ENCODE results near the gene AFF2. TPM values are rescaled to one million over a fixed set of nuclear protein-coding genes. Genes with fewer than 3 reads are reported as not detected.

The AFF2 gene
- total RNA-seq, 2 donors from 2014 or later: 7.4 to 16.6 TPM

DNA sequence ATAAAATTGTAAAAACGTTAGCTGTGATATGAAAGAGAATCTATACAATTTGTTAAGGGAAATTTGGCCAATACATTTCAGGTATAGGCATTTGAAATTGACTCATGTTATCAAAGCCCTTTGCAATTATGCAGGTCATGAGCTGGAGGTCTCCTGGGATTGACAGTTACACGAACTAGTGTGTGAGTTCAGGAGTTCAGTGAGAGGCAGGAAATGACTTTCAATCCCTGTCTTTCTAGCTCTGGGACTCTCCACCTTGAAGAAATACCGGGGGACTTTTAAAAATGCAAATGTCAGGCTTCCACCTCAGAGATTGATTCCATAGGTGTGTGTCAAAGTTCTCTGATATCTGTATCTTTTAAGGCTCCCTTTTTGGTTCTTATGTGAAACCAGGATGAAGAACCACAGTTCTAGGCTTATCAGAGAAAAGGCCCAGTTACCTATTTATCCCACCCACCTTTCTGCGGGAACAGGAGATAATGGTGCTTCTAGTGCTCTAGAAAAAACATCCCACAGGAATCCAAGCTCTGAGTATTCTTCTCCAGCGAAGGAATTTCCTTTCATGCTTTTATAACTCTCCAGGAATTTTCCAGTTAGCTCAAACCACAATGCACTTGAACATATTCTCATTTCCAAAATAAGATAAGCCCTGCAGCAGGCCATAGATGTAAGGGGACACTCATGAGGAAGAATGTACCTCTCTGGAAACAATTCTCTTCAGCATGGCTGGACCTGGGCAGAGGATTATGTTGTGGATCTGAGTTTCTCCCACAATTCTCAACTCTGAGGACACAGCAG, 503.6 kb downstream of the AFF2 start:
- Histone ChIP-seq H3K4me1 (ENCODE audit: control insufficient read depth in 1 of 2, low read depth in 2 of 2) (no peaks in the 10 kb centered on the region), H3K9me3 (no peaks in the 10 kb centered on the region), H3K27me3 (replicated peaks; ENCODE audit: insufficient read depth) (no peaks in the 10 kb centered on the region), H3K4me3 (no peak overlapping the region), H3K36me3 (no peaks in the 10 kb centered on the region), H3K27ac (no peak overlapping the region)
- DNase-seq (ENCODE audit: low spot score): no peak
- no peak for ATAC-seq (ENCODE audit: insufficient number of reproducible peaks, low FRiP score, low read depth)
- TF ChIP-seq, protein P1, sequence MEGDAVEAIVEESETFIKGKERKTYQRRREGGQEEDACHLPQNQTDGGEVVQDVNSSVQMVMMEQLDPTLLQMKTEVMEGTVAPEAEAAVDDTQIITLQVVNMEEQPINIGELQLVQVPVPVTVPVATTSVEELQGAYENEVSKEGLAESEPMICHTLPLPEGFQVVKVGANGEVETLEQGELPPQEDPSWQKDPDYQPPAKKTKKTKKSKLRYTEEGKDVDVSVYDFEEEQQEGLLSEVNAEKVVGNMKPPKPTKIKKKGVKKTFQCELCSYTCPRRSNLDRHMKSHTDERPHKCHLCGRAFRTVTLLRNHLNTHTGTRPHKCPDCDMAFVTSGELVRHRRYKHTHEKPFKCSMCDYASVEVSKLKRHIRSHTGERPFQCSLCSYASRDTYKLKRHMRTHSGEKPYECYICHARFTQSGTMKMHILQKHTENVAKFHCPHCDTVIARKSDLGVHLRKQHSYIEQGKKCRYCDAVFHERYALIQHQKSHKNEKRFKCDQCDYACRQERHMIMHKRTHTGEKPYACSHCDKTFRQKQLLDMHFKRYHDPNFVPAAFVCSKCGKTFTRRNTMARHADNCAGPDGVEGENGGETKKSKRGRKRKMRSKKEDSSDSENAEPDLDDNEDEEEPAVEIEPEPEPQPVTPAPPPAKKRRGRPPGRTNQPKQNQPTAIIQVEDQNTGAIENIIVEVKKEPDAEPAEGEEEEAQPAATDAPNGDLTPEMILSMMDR (IDR thresholded peaks at IDR 0.05): no peak

GRCh38 chrX:149004936-149005335, 504.5 kb downstream of the AFF2 start:
- no peaks in the 10 kb centered on the region for H3K27me3 ChIP-seq (replicated peaks; ENCODE audit: insufficient read depth)
- no peaks in the 10 kb centered on the region for H3K9me3 ChIP-seq
- no peak overlapping the region for H3K4me3 ChIP-seq
- no peak for ATAC-seq (ENCODE audit: insufficient number of reproducible peaks, low FRiP score, low read depth)
- TF ChIP-seq, protein P1 (IDR thresholded peaks at IDR 0.05): no peak
- no peaks in the 10 kb centered on the region for H3K4me1 ChIP-seq (ENCODE audit: control insufficient read depth in 1 of 2, low read depth in 2 of 2)
- no peaks in the 10 kb centered on the region for H3K36me3 ChIP-seq
- H3K27ac ChIP-seq: no peak overlapping the region
- no peak for DNase-seq (ENCODE audit: low spot score)

- TF ChIP-seq, protein P1 (IDR thresholded peaks at IDR 0.05): no peak
- no peaks in the 10 kb centered on the region for H3K4me1 ChIP-seq (ENCODE audit: control insufficient read depth in 1 of 2, low read depth in 2 of 2)
- no peak overlapping the region for H3K4me3 ChIP-seq
- H3K9me3 ChIP-seq: no peaks in the 10 kb centered on the region
- ATAC-seq (ENCODE audit: insufficient number of reproducible peaks, low FRiP score, low read depth) (no peak), DNase-seq (ENCODE audit: low spot score) (no peak)
- no peaks in the 10 kb centered on the region for H3K36me3 ChIP-seq
- H3K27me3 ChIP-seq (replicated peaks; ENCODE audit: insufficient read depth): no peaks in the 10 kb centered on the region
- no peak overlapping the region for H3K27ac ChIP-seq
These were observed 505.8 kb downstream of the AFF2 start for GRCh38 chrX:149006235-149006634.

- no peak overlapping the region for H3K27ac ChIP-seq
- DNase-seq (ENCODE audit: low spot score) (no peak), ATAC-seq (ENCODE audit: insufficient number of reproducible peaks, low FRiP score, low read depth) (no peak)
- no peak overlapping the region for H3K4me3 ChIP-seq
- TF ChIP-seq, protein P1 (IDR thresholded peaks at IDR 0.05): no peak
- H3K36me3 ChIP-seq: no peaks in the 10 kb centered on the region
- no peaks in the 10 kb centered on the region for H3K27me3 ChIP-seq (replicated peaks; ENCODE audit: insufficient read depth)
- H3K4me1 ChIP-seq (ENCODE audit: control insufficient read depth in 1 of 2, low read depth in 2 of 2): no peaks in the 10 kb centered on the region
- no peaks in the 10 kb centered on the region for H3K9me3 ChIP-seq
These were observed 507.0 kb downstream of the AFF2 start for GRCh38 chrX:149007423-149007822.

- TF ChIP-seq, protein P1 (IDR thresholded peaks at IDR 0.05): no peak
- DNase-seq (ENCODE audit: low spot score): no peak
- no peaks in the 10 kb centered on the region for H3K9me3 ChIP-seq
- no peaks in the 10 kb centered on the region for H3K36me3 ChIP-seq
- H3K27ac ChIP-seq: no peak overlapping the region
- H3K27me3 ChIP-seq (replicated peaks; ENCODE audit: insufficient read depth): no peaks in the 10 kb centered on the region
- ATAC-seq (ENCODE audit: insufficient number of reproducible peaks, low FRiP score, low read depth): no peak
- no peak overlapping the region for H3K4me3 ChIP-seq
- no peaks in the 10 kb centered on the region for H3K4me1 ChIP-seq (ENCODE audit: control insufficient read depth in 1 of 2, low read depth in 2 of 2)
These were observed 509.8 kb downstream of the AFF2 start for GRCh38 chrX:149010013-149010852.

All from thoracic aorta (tissue), 2 donors.